Natural killer cell treated with Interleukin-12 subunit alpha and Interleukin-12 subunit beta and Interleukin-15 and Interleukin-18, amount 100 ng/mL, for 72 hours (primary cell): ENCODE results near the gene TASP1. TPM values are rescaled to one million over a fixed set of nuclear protein-coding genes. Genes with fewer than 3 reads are reported as not detected.
"Not testable (repeated sequence)": the region's sequence is repeated elsewhere in the genome, so short reads cannot be mapped to it uniquely, and the experiment has no call there.

Experiments
- ATAC-seq, 2 donors: fragments of 150-1000 bp; cut with Tn5 transposase in 1 of 2; sonication (Bioruptor Pico), chemical (Tn5 transposase) in 1 of 2; 2 replicates each; pipeline ENCODE4 v1.10.0; 2021
- DNase-seq: peaks from one replicate; pipeline ENCODE4 v3.0.0; 2022; ENCODE audit warnings: low spot score
- H3K27ac Mint-ChIP-seq, 2 donors: 1 replicate in 1 of 2; 2 replicates in 1 of 2; pipeline ENCODE4 v1.8.0; 2022; ENCODE audit warnings: mixed read lengths in 2 of 2, mild to moderate bottlenecking in 1 of 2, moderate library complexity in 1 of 2
- H3K27me3 Mint-ChIP-seq, 2 donors: 1 replicate in 1 of 2; 2 replicates in 1 of 2; pipeline ENCODE4 v1.8.0; 2022; ENCODE audit warnings: mixed read lengths in 2 of 2
- H3K36me3 Mint-ChIP-seq: one replicate; pipeline ENCODE4 v1.8.0; 2022; ENCODE audit warnings: mixed read lengths
- H3K4me1 Mint-ChIP-seq, 2 donors: 1 replicate in 1 of 2; 2 replicates in 1 of 2; pipeline ENCODE4 v1.8.0; 2022; ENCODE audit warnings: low read depth in 2 of 2, mixed read lengths in 2 of 2, mild to moderate bottlenecking in 1 of 2
- H3K4me3 Mint-ChIP-seq: one replicate; pipeline ENCODE4 v1.8.0; 2022; ENCODE audit warnings: mixed read lengths
- H3K9me3 Mint-ChIP-seq: 2 replicates; pipeline ENCODE4 v1.8.0; 2022; ENCODE audit warnings: mixed read lengths
- total RNA-seq, 2 donors: library from RNA; stranded (reverse); gene quantifications; one replicate each; pipeline ENCODE4 v1.2.3, GENCODE V29; 2022

TASP1 gene
- total RNA-seq, 2 donors from 2014 or later: 14.9 to 16.3 TPM

DNA sequence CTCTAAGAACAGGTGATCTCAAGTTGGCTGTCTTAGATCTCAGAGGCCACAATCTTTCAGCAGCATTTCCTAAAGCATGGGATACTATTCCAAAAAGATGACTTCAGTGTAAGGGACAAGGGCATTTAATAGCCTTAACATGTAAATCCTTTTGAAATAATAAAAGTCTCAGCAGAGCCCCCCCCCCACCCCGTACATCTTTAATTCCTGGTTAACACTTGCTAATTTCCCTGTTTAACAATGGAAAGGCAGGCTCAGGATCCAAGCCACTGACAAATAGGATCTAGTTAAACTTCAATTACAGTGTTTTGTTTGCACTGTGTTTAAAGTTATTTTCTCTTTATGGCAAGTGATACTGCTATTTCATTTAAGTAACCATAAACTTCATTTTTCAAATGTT is 12.0 kb downstream of the TASP1 start:
- no peak for DNase-seq
- no peak overlapping the region for H3K4me3 Mint-ChIP-seq

GRCh38 chr20:13625304-13625979 is 13.3 kb downstream of the TASP1 start:
- Mint-ChIP-seq H3K27ac (no peak overlapping the region), H3K27me3 (no peaks in the 10 kb centered on the region), H3K9me3 (no peaks in the 10 kb centered on the region), H3K4me1 (no peaks in the 10 kb centered on the region), H3K36me3 (peaks cover 28% of the 10 kb centered on the region), H3K4me3 (no peak overlapping the region)
- no peak for ATAC-seq
- no peak for DNase-seq

More for the DNA sequence above, 12.0 kb downstream of the TASP1 start:
- Mint-ChIP-seq H3K9me3 (no peaks in the 10 kb centered on the region), H3K4me1 (no peaks in the 10 kb centered on the region), H3K36me3 (peaks cover 28% of the 10 kb centered on the region), H3K27me3 (no peaks in the 10 kb centered on the region), H3K27ac (no peak overlapping the region)
- no peak for ATAC-seq

GRCh38 chr20:13619415-13619814 is 19.3 kb downstream of the TASP1 start:
- not testable (repeated sequence) for H3K4me1 Mint-ChIP-seq, H3K4me3 Mint-ChIP-seq, ATAC-seq, H3K27ac Mint-ChIP-seq, H3K27me3 Mint-ChIP-seq, H3K9me3 Mint-ChIP-seq, DNase-seq
- H3K36me3 Mint-ChIP-seq: peaks cover 20% of the 10 kb centered on the region

GRCh38 chr20:13618456-13618855 is 20.3 kb downstream of the TASP1 start:
- DNase-seq, ATAC-seq, H3K9me3 Mint-ChIP-seq, H3K4me1 Mint-ChIP-seq, H3K27me3 Mint-ChIP-seq, H3K4me3 Mint-ChIP-seq, H3K27ac Mint-ChIP-seq: not testable (repeated sequence)
- peaks cover 20% of the 10 kb centered on the region for H3K36me3 Mint-ChIP-seq

DNA sequence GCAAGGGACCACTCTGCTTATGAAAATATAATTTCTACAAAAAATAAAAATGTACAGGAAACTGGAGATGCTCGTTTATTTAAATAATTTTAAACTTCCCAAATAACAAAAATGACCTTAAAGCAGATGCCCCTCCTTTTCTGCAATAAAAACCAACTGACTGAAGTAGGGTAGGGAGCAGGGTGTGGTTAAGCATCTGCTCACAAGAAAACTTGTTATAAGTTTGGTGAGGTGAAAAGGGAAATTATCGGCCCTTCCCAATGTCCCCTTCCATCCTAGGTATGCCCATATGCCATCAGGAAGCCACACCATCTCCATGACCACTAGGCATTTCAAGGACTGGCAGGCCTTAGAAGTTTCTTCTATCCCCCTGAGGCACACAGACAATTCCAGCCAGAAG is 21.1 kb downstream of the TASP1 start:
- H3K4me3 Mint-ChIP-seq, H3K27me3 Mint-ChIP-seq, H3K9me3 Mint-ChIP-seq, ATAC-seq, DNase-seq, H3K4me1 Mint-ChIP-seq, H3K27ac Mint-ChIP-seq: not testable (repeated sequence)
- H3K36me3 Mint-ChIP-seq: peaks cover 16% of the 10 kb centered on the region

DNA sequence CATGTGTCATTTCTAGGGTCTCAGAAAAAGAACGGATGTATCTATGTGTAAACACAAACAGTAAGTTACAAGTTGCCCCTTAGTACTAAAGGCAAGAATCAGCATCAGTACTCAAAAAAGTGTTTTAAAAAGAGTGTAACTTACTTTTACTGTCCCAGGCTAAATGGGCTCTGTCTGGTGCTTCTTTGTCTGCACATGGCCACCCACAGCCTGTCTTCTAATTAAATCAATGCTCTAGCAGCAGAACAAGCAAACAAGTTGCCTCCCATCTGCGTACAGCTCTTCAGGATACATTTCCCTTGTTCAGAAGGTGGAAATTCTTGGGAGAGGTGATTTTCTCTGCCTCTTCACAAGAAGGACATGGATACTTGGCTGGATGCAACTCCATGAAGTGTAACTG is 22.0 kb downstream of the TASP1 start:
- H3K4me1 Mint-ChIP-seq, H3K27me3 Mint-ChIP-seq, DNase-seq, H3K27ac Mint-ChIP-seq, ATAC-seq, H3K4me3 Mint-ChIP-seq, H3K36me3 Mint-ChIP-seq, H3K9me3 Mint-ChIP-seq: not testable (repeated sequence)

DNA sequence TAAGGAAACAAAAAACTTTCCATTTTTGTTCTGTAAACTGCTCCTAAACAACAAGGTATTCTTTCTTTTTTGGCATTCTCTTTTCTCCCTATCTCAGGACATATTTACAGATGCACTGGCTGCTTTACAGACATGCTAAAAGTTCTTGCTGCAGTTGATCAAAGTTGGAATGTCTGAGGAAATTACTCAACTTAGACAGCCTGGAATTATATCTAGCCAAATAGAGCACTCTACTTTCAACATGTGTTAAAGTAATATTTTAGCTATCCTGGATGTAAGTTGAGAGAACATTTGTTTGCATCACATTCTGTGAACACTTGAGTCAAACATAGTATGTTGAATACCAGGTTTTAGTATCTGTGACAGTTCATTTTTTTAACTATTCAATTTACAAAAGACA is 24.8 kb downstream of the TASP1 start:
- no peak for ATAC-seq
- H3K36me3 Mint-ChIP-seq: peaks cover 8% of the 10 kb centered on the region
- H3K27ac Mint-ChIP-seq: no peak overlapping the region
- H3K4me1 Mint-ChIP-seq: peaks cover 3% of the 10 kb centered on the region in 2 donors
- H3K9me3 Mint-ChIP-seq: no peaks in the 10 kb centered on the region
- H3K4me3 Mint-ChIP-seq: no peak overlapping the region
- no peak for DNase-seq
- H3K27me3 Mint-ChIP-seq: no peaks in the 10 kb centered on the region

DNA sequence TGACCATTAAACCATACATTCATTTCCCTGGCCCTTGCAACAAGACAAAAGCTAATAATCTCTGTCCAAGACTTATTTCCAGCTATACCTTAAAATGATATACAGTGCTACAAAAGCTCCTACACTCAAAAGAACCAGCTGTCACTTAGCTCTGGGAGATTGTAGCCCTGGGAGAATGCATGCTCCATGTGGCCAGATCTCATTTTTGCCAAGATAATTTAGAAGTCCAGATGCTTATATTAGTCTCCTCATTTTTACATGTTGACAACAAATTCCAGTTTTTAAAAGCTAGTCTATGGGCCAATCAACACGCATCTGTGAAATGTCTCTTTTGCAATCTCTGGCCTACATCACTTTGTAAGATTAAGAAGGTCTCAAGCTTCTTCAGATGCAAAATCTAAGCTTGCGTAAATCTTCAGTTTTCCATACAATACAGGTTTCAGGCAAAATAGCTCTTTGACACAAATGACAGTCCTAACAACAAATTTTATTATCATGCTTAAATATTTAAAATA is 27.1 kb downstream of the TASP1 start:
- Mint-ChIP-seq H3K9me3 (no peaks in the 10 kb centered on the region), H3K27me3 (no peaks in the 10 kb centered on the region), H3K27ac (no peak overlapping the region), H3K36me3 (peaks cover 4% of the 10 kb centered on the region), H3K4me1 (peaks cover 3% of the 10 kb centered on the region in 2 donors), H3K4me3 (no peak overlapping the region)
- ATAC-seq (no peak), DNase-seq (no peak)

DNA sequence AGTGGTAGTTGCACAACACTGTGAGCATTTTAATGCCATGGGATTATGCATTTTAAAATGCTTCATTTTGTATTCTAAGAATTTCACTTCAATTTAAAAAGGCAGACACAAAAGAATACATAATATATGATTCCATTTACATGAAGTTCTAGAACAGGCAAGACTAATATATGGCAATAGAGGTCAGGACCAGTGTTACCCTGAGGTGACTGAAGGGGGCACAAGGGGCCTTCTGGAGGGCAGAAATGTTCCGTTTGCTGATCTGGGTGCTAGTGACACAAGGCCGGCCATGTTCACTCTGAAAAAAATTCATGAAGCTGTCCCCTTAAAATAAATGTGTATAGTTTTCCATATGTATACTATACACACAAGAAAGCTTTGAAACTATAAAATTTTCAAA is 28.5 kb downstream of the TASP1 start:
- no peak for DNase-seq
- ATAC-seq: no peak
- no peak overlapping the region for H3K4me3 Mint-ChIP-seq
- peaks cover 2% of the 10 kb centered on the region in 2 donors for H3K4me1 Mint-ChIP-seq
- peaks cover 3% of the 10 kb centered on the region for H3K36me3 Mint-ChIP-seq
- no peaks in the 10 kb centered on the region for H3K9me3 Mint-ChIP-seq
- no peaks in the 10 kb centered on the region for H3K27me3 Mint-ChIP-seq
- H3K27ac Mint-ChIP-seq: no peak overlapping the region

DNA sequence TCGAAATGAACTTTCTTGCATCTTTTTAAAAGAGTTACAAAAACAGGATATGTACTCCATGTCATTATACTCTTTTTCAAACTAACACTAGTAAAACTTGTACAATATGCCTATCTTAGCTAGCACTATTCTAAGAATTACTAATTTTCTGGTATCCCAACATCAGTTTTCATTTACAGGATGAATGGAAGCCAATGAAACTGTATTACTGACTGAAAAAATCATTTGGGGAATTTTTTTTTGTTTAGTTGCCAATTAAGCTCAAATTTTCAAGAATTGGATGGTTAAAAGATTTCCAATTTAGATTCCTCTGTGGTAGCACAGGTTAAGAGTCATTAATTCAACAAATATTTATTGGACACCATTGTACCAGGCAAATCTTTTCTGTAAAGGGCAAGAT is 30.7 kb downstream of the TASP1 start:
- no peaks in the 10 kb centered on the region for H3K36me3 Mint-ChIP-seq
- no peak overlapping the region for H3K27ac Mint-ChIP-seq
- H3K27me3 Mint-ChIP-seq: no peaks in the 10 kb centered on the region
- H3K9me3 Mint-ChIP-seq: no peaks in the 10 kb centered on the region
- DNase-seq (no peak), ATAC-seq (no peak)
- H3K4me3 Mint-ChIP-seq: no peak overlapping the region
- no peaks in the 10 kb centered on the region for H3K4me1 Mint-ChIP-seq

DNA sequence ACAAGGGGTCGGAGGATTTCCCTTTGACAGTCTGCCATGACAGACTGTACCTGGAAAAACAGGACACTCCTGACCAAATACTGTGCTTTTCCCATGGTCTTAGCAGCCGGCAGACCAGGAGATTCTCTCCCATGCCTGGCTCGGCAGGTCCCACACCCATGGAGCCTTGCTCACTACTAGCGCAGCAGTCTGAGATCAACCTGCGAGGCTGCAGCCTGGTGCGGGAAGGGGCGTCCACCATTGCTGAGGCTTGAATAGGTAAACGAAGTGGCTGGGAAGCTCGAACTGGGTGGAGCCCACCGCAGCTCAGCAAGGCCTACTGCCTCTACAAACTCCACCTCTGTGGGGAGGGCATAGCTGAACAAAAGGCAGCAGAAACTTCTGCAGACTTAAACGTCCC is 45.3 kb downstream of the TASP1 start:
- not testable (repeated sequence) for H3K9me3 Mint-ChIP-seq, H3K36me3 Mint-ChIP-seq, ATAC-seq, H3K27ac Mint-ChIP-seq, H3K27me3 Mint-ChIP-seq, DNase-seq, H3K4me3 Mint-ChIP-seq
- H3K4me1 Mint-ChIP-seq: peaks cover 11 to 17% of the 10 kb centered on the region in 2 donors

- no peak for ATAC-seq
- Mint-ChIP-seq H3K27ac (no peak overlapping the region), H3K9me3 (no peaks in the 10 kb centered on the region), H3K4me3 (no peak overlapping the region), H3K36me3 (peaks cover 15% of the 10 kb centered on the region), H3K27me3 (no peaks in the 10 kb centered on the region), H3K4me1 (peaks cover 0 to 3% of the 10 kb centered on the region in 2 donors)
- DNase-seq: no peak
Measured at GRCh38 chr20:13588049-13588448, 50.7 kb downstream of the TASP1 start.

DNA sequence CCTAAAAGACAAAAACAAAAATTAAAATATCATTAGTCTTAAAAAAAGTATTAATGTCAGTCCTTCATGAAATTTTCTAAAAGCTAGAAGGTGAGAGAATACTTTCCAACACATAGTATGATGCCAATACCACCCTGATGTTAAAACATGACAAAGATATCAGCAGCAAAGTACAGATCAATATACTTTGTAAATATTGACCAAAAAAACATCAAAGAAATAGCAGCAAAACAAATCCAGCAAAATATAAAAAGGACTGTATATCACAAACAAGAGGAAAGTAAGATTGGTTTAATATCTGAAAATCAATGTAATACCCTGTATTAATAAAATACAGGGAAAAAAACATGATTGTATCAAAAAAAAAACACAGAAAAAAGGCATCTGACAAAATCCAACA is 51.4 kb downstream of the TASP1 start:
- no peaks in the 10 kb centered on the region for H3K27me3 Mint-ChIP-seq
- peaks cover 0 to 3% of the 10 kb centered on the region in 2 donors for H3K4me1 Mint-ChIP-seq
- ATAC-seq: no peak

DNA sequence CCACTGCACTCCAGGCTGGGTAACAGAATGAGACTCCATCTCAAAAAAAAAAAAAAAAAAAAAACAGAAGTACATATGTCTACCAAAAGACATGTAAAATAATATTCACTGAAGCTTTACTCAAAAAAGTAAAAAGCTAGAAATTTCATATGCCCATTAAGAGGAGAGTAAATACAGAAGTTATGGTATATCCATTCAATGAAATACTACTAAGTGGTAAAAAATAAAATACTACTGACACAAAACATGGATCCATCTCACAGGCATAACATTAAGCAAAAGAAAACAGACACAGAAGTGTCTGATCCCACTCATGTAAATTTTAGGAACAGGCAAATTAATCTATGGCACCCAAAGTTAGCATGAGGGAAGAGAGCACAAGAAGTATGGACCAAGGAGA is 52.6 kb downstream of the TASP1 start:
- ATAC-seq (no peak), DNase-seq (no peak)
- no peaks in the 10 kb centered on the region for H3K27me3 Mint-ChIP-seq
- no peak overlapping the region for H3K4me3 Mint-ChIP-seq
- H3K36me3 Mint-ChIP-seq: peaks cover 15% of the 10 kb centered on the region
- H3K9me3 Mint-ChIP-seq: no peaks in the 10 kb centered on the region
- H3K27ac Mint-ChIP-seq: no peak overlapping the region
- H3K4me1 Mint-ChIP-seq: peaks cover 0 to 3% of the 10 kb centered on the region in 2 donors

More for the DNA sequence above, 51.4 kb downstream of the TASP1 start:
- no peak overlapping the region for H3K4me3 Mint-ChIP-seq
- peaks cover 15% of the 10 kb centered on the region for H3K36me3 Mint-ChIP-seq
- DNase-seq: no peak
- H3K9me3 Mint-ChIP-seq: no peaks in the 10 kb centered on the region
- H3K27ac Mint-ChIP-seq: no peak overlapping the region

DNA sequence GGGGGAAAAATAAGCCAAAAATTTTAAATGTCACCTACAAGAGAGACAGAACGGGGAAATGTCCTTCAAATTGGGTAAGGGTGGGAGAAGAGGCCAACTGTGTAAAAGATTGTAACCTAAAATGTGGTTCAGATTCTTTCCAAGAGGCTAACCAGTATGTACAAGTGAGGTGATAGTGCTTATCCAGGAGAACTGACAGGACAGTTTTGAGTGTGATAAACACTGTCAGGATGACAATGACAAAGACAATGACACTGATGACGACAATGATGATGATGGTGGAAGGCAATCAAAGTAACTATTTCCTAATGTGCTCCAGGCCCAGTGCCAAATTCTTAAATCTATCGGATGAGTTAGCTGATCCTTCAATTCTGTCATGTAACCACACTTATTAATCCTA is 57.3 kb downstream of the TASP1 start:
- Mint-ChIP-seq H3K4me1 (no peaks in the 10 kb centered on the region), H3K9me3 (no peaks in the 10 kb centered on the region), H3K4me3 (no peak overlapping the region), H3K27me3 (no peaks in the 10 kb centered on the region), H3K27ac (no peak overlapping the region), H3K36me3 (peaks cover 15% of the 10 kb centered on the region)
- no peak for DNase-seq
- no peak for ATAC-seq
